Measurements from ENCODE around the gene CD300LG.
"Not testable (repeated sequence)": the region's sequence is repeated elsewhere in the genome, so short reads cannot be mapped to it uniquely, and the experiment has no call there.

The CD300LG gene

GRCh38 chr17:43890240-43890639, 43.3 kb downstream of the CD300LG start:
- no peak overlapping the region for H3K27ac ChIP-seq
- TF ChIP-seq ZFX (IDR thresholded peaks at IDR 0.05; ENCODE audit: borderline replicate concordance): no peak
- TF ChIP-seq, protein P1, sequence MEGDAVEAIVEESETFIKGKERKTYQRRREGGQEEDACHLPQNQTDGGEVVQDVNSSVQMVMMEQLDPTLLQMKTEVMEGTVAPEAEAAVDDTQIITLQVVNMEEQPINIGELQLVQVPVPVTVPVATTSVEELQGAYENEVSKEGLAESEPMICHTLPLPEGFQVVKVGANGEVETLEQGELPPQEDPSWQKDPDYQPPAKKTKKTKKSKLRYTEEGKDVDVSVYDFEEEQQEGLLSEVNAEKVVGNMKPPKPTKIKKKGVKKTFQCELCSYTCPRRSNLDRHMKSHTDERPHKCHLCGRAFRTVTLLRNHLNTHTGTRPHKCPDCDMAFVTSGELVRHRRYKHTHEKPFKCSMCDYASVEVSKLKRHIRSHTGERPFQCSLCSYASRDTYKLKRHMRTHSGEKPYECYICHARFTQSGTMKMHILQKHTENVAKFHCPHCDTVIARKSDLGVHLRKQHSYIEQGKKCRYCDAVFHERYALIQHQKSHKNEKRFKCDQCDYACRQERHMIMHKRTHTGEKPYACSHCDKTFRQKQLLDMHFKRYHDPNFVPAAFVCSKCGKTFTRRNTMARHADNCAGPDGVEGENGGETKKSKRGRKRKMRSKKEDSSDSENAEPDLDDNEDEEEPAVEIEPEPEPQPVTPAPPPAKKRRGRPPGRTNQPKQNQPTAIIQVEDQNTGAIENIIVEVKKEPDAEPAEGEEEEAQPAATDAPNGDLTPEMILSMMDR (IDR thresholded peaks at IDR 0.05): no peak

DNA sequence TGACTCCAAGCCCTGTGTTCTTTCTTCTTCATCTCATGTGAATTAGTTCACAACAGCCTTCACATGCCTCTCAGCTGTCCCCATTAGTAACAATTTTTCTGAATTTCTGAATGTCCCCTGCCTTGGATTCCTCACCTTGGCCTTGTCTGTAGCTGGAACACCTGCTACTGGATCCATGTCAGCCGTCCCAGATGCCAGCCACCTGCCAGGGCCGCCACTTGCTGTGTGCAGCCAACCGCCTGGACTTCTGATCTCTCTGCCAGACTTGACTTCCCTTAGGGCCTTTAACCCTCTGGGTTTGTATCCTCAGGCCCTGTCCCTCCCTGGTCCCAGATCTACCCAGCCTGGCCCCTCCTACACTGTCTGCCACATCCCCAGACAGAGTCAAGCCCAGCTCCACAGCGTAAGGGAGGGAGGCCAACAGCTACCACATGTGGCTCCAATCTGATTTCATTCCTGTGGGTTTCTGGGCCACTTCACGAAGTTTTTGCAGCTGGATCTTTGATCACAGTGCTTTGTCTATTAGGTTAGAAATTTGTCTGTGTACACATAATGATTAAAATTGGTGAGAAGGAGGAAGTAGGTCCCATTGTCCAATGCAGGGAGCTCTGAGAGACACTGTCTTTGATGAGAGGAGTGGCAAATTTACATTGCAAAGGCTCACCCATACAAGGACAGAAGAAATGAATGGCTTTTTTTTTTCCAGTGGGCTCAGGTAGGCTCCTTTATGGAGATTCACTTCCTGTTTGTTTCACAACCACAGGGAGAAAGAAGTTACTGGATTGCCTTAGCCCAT, 45.1 kb downstream of the CD300LG start:
- no peak overlapping the region for H3K27ac ChIP-seq
- TF ChIP-seq, protein P1 (IDR thresholded peaks at IDR 0.05): no peak
- no peak for TF ChIP-seq ZFX (IDR thresholded peaks at IDR 0.05; ENCODE audit: borderline replicate concordance)

GRCh38 chr17:43892647-43892952, 45.6 kb downstream of the CD300LG start:
- no peak for TF ChIP-seq ZFX (IDR thresholded peaks at IDR 0.05; ENCODE audit: borderline replicate concordance)
- TF ChIP-seq, protein P1 (IDR thresholded peaks at IDR 0.05): no peak
- no peak overlapping the region for H3K27ac ChIP-seq

GRCh38 chr17:43894494-43894893, 47.5 kb downstream of the CD300LG start:
- not testable (repeated sequence) for H3K27ac ChIP-seq

- TF ChIP-seq, protein P1 (IDR thresholded peaks at IDR 0.05): no peak
- no peak for TF ChIP-seq ZFX (IDR thresholded peaks at IDR 0.05; ENCODE audit: borderline replicate concordance)
- no peak overlapping the region for H3K27ac ChIP-seq
These were observed 50.9 kb downstream of the CD300LG start for GRCh38 chr17:43897831-43898230.

DNA sequence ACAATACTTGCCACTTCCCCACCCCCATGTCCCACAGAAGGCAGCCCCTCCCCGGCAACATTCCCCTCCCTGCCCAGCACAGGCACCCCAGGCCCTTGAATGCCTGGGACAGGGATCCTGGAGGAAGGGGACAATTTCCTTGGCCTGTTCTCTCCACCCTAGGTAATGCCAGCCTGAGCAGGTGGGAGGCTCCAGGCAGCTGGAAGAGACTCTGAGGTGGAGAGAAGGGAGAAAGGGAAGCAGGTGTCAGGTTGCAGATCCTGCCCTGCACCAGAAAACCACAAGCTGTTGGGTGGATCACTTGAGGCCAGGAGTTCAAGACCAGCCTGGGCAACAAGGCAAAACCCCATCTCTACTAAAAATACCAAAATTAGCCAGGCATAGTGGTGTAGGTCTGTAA, 51.5 kb downstream of the CD300LG start:
- TF ChIP-seq, protein P1 (IDR thresholded peaks at IDR 0.05): no peak
- TF ChIP-seq ZFX (IDR thresholded peaks at IDR 0.05; ENCODE audit: borderline replicate concordance): no peak
- no peak overlapping the region for H3K27ac ChIP-seq

GRCh38 chr17:43900183-43900857, 53.3 kb downstream of the CD300LG start:
- H3K27ac ChIP-seq: no peak overlapping the region

More at GRCh38 chr17:43900183-43900857, 53.3 kb downstream of the CD300LG start:
- TF ChIP-seq ZFX (IDR thresholded peaks at IDR 0.05; ENCODE audit: borderline replicate concordance): no peak
- TF ChIP-seq, protein P1 (IDR thresholded peaks at IDR 0.05): no peak

Measured in 22Rv1 (cell line).